GM12801 (cell line): ENCODE results near the gene MAP4K3.

Source experiments
- CTCF ChIP-seq: IDR thresholded peaks from one replicate; pipeline ENCODE4 v1.5.1; 2011; ENCODE audit warnings: control low read depth; ENCODE audit not compliant: insufficient read length; ENCODE audit errors: extremely low read depth

Gene MAP4K3

GRCh38 chr2:39221459-39221858 lies 215.6 kb downstream of the MAP4K3 start:
- no peak for TF ChIP-seq CTCF

- no peak for TF ChIP-seq CTCF
Measured at GRCh38 chr2:39220136-39220535, 216.9 kb downstream of the MAP4K3 start.

- no peak for TF ChIP-seq CTCF
Measured at GRCh38 chr2:39218391-39218790, 218.7 kb downstream of the MAP4K3 start.

GRCh38 chr2:39217192-39217550 lies 219.9 kb downstream of the MAP4K3 start:
- TF ChIP-seq CTCF, result no peak

GRCh38 chr2:39216346-39217191 lies 220.5 kb downstream of the MAP4K3 start:
- TF ChIP-seq CTCF, result no peak

- no peak for TF ChIP-seq CTCF
Measured at GRCh38 chr2:39215545-39215944, 221.5 kb downstream of the MAP4K3 start.

- TF ChIP-seq CTCF, result no peak
Measured at GRCh38 chr2:39213015-39213414, 224.1 kb downstream of the MAP4K3 start.
